Fibroblast of villous mesenchyme (primary cell): ENCODE measurements around the gene TM6SF1. TPM values are rescaled to one million over a fixed set of nuclear protein-coding genes. Genes with fewer than 3 reads are reported as not detected.
"Not testable (repeated sequence)": the region's sequence is repeated elsewhere in the genome, so short reads cannot be mapped to it uniquely, and the experiment has no call there.

Source experiments
- DNase-seq: peaks from one replicate; pipeline ENCODE4 v3.0.0-alpha.2; 2010; ENCODE audit warnings: low read depth
- H3K4me3 ChIP-seq: 2 replicates; pipeline ENCODE4 v1.5.1; 2011; ENCODE audit warnings: low read depth, mild to moderate bottlenecking, low read length
- total RNA-seq: library from RNA; depleted of rRNA; stranded (reverse); fragments of >200 nt; gene quantifications from 2 replicates; pipeline ENCODE4 v1.2.3, GENCODE V29; 2012
- TF ChIP-seq, protein P1 (sequence below): IDR thresholded peaks from 2 replicates; pipeline ENCODE4 v1.5.1; 2012; ENCODE audit warnings: low read depth, mild to moderate bottlenecking, low read length; ENCODE audit not compliant: insufficient read depth

Gene TM6SF1
- total RNA-seq, 1 donor, result 1.7 TPM

DNA sequence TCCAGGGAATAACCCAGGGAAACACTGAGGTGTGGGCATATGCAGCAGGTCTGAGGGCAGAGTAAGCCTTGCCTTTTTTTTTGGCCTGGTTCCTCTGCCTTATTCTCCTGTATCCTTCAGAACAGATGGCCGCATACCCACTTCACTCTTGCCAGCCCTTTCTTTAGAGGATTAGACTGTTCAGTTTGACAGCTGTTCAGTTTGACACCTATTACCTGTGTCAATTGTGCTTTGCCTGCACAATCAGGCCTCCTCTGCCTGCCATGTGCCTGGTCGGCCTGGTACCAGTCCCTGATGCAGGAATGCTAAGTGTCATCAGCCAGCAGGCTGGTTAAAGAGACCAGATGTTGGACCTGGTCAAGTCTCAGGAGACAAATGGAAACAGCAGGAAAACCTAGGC lies 22.3 kb downstream of the TM6SF1 start:
- TF ChIP-seq, protein P1, sequence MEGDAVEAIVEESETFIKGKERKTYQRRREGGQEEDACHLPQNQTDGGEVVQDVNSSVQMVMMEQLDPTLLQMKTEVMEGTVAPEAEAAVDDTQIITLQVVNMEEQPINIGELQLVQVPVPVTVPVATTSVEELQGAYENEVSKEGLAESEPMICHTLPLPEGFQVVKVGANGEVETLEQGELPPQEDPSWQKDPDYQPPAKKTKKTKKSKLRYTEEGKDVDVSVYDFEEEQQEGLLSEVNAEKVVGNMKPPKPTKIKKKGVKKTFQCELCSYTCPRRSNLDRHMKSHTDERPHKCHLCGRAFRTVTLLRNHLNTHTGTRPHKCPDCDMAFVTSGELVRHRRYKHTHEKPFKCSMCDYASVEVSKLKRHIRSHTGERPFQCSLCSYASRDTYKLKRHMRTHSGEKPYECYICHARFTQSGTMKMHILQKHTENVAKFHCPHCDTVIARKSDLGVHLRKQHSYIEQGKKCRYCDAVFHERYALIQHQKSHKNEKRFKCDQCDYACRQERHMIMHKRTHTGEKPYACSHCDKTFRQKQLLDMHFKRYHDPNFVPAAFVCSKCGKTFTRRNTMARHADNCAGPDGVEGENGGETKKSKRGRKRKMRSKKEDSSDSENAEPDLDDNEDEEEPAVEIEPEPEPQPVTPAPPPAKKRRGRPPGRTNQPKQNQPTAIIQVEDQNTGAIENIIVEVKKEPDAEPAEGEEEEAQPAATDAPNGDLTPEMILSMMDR, result no peak
- no peak overlapping the region for H3K4me3 ChIP-seq
- no peak for DNase-seq

DNA sequence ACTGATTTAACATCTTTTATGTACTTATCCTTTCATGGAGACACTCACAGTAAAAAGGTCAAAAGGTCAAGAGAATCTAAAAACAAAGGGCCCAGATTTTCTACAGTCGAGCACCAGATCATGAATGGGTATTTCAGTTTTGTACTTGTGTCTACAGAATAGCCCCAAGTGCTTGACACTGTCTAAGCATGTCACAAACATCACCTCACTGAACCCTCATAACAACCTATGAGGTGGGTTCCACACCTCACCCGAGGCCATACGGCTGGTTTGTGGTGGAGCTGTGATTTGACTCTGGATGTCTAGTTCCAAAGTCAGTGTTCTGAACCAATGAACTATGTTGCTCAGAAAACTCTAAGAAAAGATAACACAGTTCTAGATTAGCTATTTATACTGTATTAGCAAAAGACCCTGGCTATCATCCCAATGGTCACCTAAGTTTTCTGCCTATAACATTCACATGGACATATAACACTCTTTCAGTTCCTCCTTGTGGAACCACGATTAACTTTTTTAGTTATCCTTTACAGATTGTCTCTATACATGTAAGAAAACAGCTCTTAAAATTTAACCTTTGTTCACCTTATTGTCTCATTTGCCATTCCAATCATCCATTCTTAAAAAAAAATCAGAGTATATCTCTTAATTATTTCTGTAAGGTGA lies 25.5 kb downstream of the TM6SF1 start:
- TF ChIP-seq, protein P1, result no peak
- no peak overlapping the region for H3K4me3 ChIP-seq
- no peak for DNase-seq

DNA sequence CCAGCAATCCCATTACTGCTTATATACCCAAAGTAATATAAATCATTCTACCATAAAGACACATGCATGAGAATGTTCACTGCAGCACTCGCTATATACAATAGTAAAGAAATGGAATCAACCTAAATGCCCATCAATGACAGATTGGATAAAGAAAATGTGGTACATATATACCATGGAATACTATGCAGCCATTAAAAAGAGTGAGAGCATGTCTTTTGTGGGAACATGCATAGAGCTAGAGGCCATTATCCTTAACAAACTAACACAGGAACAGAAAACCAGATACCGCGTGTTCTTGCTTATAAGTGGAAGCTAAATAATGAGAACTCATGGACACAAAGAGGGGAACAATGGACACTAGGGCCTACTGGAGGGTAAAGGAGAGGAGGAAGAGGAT lies 34.7 kb downstream of the TM6SF1 start:
- not testable (repeated sequence) for DNase-seq, H3K4me3 ChIP-seq

DNA sequence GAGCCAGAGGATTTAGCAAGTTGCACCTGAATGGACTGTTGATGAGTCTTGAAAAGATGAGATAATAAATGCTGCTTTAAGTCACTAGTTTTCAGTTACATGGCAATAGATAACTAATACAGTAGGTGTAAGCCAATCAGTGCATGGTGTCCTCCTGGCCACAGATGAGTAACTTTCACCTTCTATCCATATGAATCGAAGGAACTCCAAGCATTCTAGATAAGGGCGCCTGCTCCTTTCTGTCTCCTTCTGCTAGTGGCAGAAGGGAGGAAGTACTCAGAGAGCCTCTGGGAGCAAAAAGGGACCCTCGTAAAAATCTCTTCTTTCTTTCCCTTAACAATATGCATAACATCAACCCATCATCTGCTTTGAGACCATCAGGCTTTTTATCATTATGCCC lies 37.3 kb downstream of the TM6SF1 start:
- no peak overlapping the region for H3K4me3 ChIP-seq
- TF ChIP-seq, protein P1, result no peak
- no peak for DNase-seq

DNA sequence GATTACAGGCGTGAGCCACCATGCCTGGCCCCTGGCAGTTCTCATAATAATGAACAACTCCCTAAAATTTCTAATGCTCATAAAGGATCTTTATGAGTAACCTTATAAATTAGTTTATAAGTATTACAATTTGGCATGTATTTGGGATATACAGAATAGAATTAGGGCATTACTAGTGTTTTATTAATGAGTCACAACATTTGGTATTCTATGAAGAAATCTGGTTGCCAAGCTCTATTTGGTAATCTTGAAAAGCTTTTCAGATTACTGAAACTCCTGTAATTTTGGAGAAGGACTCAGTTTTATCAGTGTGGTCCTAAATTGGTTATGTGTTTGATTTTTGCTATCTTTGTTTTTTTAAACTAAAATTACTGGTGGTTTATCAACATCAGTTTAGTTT lies 45.8 kb downstream of the TM6SF1 start:
- TF ChIP-seq, protein P1, result no peak
- no peak for DNase-seq
- no peak overlapping the region for H3K4me3 ChIP-seq

DNA sequence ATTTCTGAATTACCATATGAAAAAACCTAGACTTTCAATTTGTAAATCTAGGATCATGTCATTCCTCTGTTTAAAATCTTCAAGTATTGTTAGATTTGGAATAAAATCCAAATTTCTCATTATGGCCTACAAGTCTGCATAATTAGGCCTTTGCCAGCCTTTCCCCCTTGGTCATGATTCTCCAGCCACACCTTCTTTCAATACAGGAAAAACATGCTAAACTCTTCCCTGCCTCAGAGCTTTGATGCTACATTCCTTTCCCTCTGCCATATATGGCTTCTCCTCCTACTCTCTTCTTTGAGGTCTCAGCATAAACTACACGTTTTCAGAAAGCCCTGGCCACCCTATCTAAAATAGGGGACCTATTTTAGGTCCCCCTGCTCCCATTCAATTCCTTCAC lies 48.5 kb downstream of the TM6SF1 start:
- no peak overlapping the region for H3K4me3 ChIP-seq
- TF ChIP-seq, protein P1, result no peak
- DNase-seq, result no peak

DNA sequence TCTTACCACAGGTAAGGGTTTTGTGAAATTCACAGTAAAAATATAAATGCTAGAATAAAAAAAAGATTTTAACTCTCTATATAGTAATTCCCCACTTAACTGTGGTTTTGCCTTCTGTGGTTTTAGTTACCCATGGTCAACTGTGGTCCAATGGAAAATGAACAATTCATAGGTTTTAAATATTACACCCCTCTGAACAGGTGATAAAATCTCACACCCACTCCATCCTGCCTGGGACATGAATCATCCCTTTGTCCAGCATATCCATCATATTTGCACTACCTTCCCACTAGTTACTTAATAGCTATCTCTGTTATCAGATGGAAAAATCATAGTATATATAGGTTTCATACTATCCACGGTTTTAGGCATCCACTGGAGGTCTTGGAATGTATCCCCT lies 50.9 kb downstream of the TM6SF1 start:
- DNase-seq, result peak; percentile 28
- TF ChIP-seq, protein P1, result no peak
- H3K4me3 ChIP-seq, result no peak overlapping the region
